ENCODE measurements around the gene SARS1.

Gene SARS1

DNA sequence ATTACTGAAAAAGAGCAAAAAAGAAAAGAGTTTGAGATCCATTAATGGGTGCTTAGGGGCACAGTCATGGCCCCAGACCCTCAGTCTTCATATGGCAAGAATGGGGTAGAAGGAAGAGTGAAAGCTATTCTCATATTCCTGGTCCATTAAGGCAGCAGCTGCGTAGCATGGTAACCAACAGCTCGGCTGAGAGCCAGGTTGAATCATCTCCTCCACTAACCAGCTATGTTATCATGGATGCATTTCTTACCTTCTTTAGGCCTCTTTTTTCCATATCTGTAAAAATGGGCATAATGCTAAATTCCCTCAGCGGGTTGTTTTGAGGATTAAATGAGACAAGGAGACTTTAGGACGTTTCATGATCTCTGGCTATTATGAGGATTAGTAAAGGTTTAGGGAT is 15.0 kb upstream of the SARS1 start:
- H2AFZ ChIP-seq (ENCODE audit: low read depth, low read length), result no peak overlapping the region
- H3K4me3 ChIP-seq (ENCODE audit: low read length), result no peak overlapping the region
- peaks cover 14% of the 10 kb centered on the region for H3K4me1 ChIP-seq (ENCODE audit: insufficient read depth, low read length)
- no peaks in the 10 kb centered on the region for H3K36me3 ChIP-seq (ENCODE audit: insufficient read depth, low read length)
- H3K27me3 ChIP-seq (ENCODE audit: insufficient read depth, low read length), result no peaks in the 10 kb centered on the region
- H3K9me3 ChIP-seq (ENCODE audit: low read length), result no peaks in the 10 kb centered on the region

DNA sequence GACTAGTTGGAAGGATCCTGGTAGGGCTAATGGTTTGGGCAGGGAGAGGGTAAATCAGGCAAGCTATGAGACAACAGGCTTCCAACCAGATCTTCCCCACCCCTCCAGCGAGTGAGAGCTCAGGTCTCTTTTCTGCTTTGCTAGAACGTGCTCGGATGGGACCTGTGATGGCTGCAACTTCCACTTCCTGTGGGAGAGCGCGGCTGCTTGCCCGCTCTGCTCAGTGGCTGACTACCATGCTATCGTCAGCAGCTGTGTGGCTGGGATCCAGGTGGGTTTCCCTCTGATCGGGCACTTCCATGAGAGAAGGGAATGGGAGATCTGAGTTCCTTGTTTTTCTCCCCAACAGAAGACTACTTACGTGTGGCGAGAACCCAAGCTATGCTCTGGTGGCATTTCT is 14.0 kb upstream of the SARS1 start:
- peaks cover 14% of the 10 kb centered on the region for H3K4me1 ChIP-seq (ENCODE audit: insufficient read depth, low read length)
- no peaks in the 10 kb centered on the region for H3K36me3 ChIP-seq (ENCODE audit: insufficient read depth, low read length)
- no peak overlapping the region for H3K4me3 ChIP-seq (ENCODE audit: low read length)
- no peak overlapping the region for H2AFZ ChIP-seq (ENCODE audit: low read depth, low read length)
- no peaks in the 10 kb centered on the region for H3K27me3 ChIP-seq (ENCODE audit: insufficient read depth, low read length)
- H3K9me3 ChIP-seq (ENCODE audit: low read length), result no peaks in the 10 kb centered on the region

DNA sequence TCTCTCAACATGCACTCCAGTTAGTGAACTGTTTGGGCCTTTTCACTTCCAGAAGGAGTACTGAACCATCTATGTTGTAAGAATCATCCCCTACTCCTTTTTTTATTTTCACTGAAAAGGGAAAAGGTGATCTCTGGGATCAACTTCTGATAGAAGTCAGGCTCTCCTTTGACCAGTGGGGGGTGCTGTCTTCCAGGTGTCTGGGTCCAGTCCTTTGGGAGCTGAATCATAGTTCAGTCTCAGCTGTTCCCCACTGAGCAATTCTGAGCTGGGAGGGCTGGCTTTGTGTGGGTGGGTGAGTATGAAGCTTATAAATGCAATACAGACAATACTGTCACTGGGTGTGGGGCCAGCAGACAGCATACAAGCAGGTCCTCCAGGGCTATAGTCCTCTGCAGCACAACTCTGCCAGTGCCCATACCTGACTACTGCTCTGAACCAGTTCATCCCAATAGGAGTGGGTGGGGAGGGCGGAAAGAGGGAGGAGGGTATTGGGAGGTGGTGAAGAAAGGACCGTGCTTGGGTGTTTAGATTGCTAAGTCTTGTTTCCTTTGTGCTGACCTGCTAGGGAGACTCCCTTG is 12.5 kb upstream of the SARS1 start:
- no peaks in the 10 kb centered on the region for H3K36me3 ChIP-seq (ENCODE audit: insufficient read depth, low read length)
- no peak overlapping the region for H2AFZ ChIP-seq (ENCODE audit: low read depth, low read length)
- peaks cover 14% of the 10 kb centered on the region for H3K4me1 ChIP-seq (ENCODE audit: insufficient read depth, low read length)
- H3K4me3 ChIP-seq (ENCODE audit: low read length), result no peak overlapping the region
- H3K9me3 ChIP-seq (ENCODE audit: low read length), result no peaks in the 10 kb centered on the region
- H3K27me3 ChIP-seq (ENCODE audit: insufficient read depth, low read length), result no peaks in the 10 kb centered on the region

DNA sequence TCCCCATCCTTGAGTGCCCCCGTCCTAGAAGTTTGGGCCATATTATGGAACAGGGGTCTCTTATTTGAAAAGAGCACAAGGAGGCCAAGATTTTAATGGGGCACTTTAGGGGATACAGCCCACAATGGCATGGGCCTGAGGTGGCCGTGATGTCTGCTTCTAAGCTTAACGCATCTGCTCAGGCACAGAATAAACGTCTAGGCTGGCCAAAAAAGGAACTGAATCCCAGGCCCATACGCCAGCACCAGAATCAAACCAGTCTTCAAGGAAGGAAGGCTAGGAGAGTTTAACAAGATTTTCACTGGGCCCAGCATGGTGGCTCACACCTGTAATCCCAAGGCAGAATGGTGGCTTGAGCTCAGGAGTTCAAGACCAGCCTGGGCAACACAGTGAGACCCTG is 9.2 kb upstream of the SARS1 start:
- Histone ChIP-seq H2AFZ (ENCODE audit: low read depth, low read length) (no peak overlapping the region), H3K27me3 (ENCODE audit: insufficient read depth, low read length) (no peaks in the 10 kb centered on the region), H3K4me1 (ENCODE audit: insufficient read depth, low read length) (peaks cover 7% of the 10 kb centered on the region), H3K36me3 (ENCODE audit: insufficient read depth, low read length) (no peaks in the 10 kb centered on the region), H3K4me3 (ENCODE audit: low read length) (no peak overlapping the region), H3K9me3 (ENCODE audit: low read length) (no peaks in the 10 kb centered on the region)

DNA sequence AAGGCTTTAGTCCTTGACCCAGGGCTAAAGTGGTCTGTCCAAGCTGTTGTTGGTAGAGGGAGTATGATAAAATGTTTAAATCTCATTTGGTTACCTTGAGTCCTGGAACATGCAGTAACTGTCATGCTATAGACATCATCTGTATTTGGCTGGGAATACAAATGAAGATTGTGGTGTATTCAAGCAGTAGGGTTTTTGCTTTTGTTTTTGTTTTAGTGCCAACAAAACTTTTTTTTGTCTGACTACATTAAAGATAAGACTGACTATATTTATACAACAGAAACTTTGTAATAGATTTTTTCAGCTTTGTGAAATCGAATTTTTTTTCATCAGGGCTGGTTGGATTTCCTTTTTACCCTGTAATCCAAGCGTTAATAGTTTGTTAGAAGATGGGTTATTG is 7.4 kb upstream of the SARS1 start:
- no peak overlapping the region for H3K4me3 ChIP-seq (ENCODE audit: low read length)
- no peak overlapping the region for H2AFZ ChIP-seq (ENCODE audit: low read depth, low read length)
- no peaks in the 10 kb centered on the region for H3K36me3 ChIP-seq (ENCODE audit: insufficient read depth, low read length)
- H3K27me3 ChIP-seq (ENCODE audit: insufficient read depth, low read length), result no peaks in the 10 kb centered on the region
- H3K4me1 ChIP-seq (ENCODE audit: insufficient read depth, low read length), result peaks cover 4% of the 10 kb centered on the region
- no peaks in the 10 kb centered on the region for H3K9me3 ChIP-seq (ENCODE audit: low read length)

DNA sequence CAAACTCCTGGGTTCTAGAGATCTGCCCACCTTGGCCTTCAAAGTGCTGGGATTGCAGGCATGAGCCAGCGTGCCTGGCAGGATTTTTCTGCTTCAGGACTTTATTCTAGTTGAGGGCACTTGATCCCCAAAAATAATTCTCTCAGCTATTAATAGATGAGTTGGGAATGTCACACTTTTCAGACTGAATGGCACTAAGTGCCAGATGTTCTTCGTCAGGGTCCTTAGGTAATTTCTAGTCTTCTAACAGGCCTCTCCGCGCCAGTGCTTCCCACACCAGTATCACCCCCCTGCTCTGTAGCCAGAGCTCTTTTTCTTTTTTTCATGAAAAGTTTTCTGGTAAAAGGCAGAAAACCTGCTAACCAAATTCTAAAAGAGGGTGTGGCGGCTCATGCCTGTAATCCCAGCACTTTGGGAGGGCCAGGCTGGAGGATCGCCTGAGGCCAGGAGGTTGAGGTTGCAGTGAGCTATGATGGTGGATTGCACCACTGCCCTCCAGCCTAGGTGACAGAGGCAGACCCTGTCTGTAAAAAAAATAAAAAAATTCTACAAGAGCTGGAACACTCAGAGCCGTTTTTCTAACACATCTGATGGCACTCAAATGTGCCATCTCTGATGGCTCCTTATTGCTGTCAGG is 6.1 kb upstream of the SARS1 start:
- Histone ChIP-seq H3K36me3 (ENCODE audit: insufficient read depth, low read length) (no peaks in the 10 kb centered on the region), H3K27me3 (ENCODE audit: insufficient read depth, low read length) (no peaks in the 10 kb centered on the region), H3K4me3 (ENCODE audit: low read length) (no peak overlapping the region), H3K9me3 (ENCODE audit: low read length) (no peaks in the 10 kb centered on the region), H3K4me1 (ENCODE audit: insufficient read depth, low read length) (peaks cover 2% of the 10 kb centered on the region), H2AFZ (ENCODE audit: low read depth, low read length) (no peak overlapping the region)

DNA sequence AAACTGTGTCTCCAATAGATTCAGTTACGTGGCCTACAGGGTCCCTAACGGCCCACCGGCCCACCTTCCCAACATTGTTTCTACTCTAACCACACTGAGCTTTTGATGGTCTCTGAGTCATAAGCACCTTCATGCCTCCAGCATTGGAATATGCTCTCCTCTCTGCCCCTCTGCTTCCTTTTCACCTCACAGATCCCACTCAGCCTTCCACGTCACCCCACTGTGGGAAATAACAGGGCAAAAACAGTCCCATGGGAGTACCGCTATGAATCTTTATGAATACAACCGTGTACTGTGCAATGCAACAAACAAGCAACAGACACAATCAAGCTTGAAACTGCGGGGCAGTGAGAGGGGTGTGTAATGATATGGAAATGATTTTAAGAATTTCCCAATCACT is 5.3 kb upstream of the SARS1 start:
- Histone ChIP-seq H3K4me1 (ENCODE audit: insufficient read depth, low read length) (peaks cover 6% of the 10 kb centered on the region), H3K4me3 (ENCODE audit: low read length) (no peak overlapping the region), H3K9me3 (ENCODE audit: low read length) (no peaks in the 10 kb centered on the region), H3K36me3 (ENCODE audit: insufficient read depth, low read length) (no peaks in the 10 kb centered on the region), H3K27me3 (ENCODE audit: insufficient read depth, low read length) (no peaks in the 10 kb centered on the region), H2AFZ (ENCODE audit: low read depth, low read length) (no peak overlapping the region)

DNA sequence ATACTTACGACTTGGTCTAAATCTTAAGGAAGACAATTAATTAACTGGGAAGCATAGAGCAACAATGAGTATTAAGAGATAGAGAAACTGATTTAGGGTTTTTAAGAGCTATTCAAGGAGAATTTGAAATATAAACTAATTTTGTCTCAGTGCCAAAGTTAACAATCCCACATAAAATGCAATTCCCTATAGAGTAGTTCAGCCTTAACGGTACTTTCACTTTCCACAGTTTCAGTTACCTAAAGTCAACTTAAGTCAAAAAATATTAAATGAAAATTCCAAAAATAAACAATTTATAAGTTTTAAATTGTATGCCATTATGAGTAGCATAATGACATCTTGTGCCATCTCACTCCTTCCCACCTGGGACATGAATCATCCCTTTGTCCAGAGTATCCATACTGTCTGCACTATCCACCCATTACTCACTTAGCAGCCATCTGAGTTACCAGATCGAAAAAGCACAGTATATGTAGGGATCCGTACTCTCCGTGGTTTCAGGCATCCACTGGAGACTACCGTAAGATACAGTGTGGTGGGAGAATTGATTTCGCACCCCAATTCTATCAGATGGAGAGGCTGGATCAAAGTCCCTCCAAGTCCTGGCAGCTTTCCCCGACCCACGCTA is 4.8 kb upstream of the SARS1 start:
- no peaks in the 10 kb centered on the region for H3K36me3 ChIP-seq (ENCODE audit: insufficient read depth, low read length)
- H3K27me3 ChIP-seq (ENCODE audit: insufficient read depth, low read length), result no peaks in the 10 kb centered on the region
- H3K9me3 ChIP-seq (ENCODE audit: low read length), result no peaks in the 10 kb centered on the region
- H3K4me3 ChIP-seq (ENCODE audit: low read length), result no peak overlapping the region
- H2AFZ ChIP-seq (ENCODE audit: low read depth, low read length), result no peak overlapping the region
- H3K4me1 ChIP-seq (ENCODE audit: insufficient read depth, low read length), result peaks cover 7% of the 10 kb centered on the region

DNA sequence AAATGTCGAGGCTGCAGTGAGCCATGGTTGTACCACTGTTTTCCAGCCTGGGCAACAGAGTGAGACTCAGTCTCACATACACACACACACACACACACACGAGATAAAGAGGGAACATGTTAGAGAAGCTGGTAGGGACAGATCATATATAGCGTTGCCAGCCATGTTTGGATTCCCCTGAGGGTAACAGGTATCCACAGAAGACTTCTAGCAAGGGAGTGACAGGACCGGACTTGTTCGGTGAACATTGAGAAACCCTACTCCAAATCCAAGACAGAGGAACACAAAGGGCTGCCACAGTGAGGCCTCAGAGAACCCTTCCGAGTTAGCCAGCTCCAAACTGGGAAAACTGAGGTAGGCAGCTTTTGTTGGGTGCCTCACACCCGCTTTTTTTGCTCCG is 3.7 kb upstream of the SARS1 start:
- H3K36me3 ChIP-seq (ENCODE audit: insufficient read depth, low read length), result no peaks in the 10 kb centered on the region
- no peak overlapping the region for H3K4me3 ChIP-seq (ENCODE audit: low read length)
- H3K9me3 ChIP-seq (ENCODE audit: low read length), result no peaks in the 10 kb centered on the region
- H2AFZ ChIP-seq (ENCODE audit: low read depth, low read length), result no peak overlapping the region
- peaks cover 8% of the 10 kb centered on the region for H3K4me1 ChIP-seq (ENCODE audit: insufficient read depth, low read length)
- no peaks in the 10 kb centered on the region for H3K27me3 ChIP-seq (ENCODE audit: insufficient read depth, low read length)

DNA sequence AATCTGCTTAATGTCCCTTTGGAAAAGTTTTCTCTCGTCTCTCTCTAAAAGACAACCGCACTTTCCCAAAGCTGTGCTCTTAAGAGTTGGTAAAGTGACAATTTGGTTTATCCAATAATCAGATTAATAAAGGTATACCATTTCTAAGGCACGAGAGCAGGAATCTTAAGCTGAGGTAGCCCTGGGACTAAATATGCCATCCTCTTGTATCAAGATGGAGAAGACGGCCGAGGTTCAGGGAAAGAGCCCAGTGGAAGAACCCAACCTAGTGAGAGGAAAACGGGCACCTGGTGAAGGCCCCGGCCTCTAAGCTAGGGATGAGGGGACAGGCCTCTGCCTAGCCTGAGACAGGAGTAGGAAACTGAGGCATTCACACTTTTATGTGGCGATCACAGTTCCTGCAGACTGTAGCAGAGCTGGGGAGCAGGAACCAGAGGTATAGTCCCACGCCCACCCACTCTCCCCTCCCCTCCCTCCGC is 334 bp upstream of the SARS1 start:
- no peaks in the 10 kb centered on the region for H3K27me3 ChIP-seq (ENCODE audit: insufficient read depth, low read length)

DNA sequence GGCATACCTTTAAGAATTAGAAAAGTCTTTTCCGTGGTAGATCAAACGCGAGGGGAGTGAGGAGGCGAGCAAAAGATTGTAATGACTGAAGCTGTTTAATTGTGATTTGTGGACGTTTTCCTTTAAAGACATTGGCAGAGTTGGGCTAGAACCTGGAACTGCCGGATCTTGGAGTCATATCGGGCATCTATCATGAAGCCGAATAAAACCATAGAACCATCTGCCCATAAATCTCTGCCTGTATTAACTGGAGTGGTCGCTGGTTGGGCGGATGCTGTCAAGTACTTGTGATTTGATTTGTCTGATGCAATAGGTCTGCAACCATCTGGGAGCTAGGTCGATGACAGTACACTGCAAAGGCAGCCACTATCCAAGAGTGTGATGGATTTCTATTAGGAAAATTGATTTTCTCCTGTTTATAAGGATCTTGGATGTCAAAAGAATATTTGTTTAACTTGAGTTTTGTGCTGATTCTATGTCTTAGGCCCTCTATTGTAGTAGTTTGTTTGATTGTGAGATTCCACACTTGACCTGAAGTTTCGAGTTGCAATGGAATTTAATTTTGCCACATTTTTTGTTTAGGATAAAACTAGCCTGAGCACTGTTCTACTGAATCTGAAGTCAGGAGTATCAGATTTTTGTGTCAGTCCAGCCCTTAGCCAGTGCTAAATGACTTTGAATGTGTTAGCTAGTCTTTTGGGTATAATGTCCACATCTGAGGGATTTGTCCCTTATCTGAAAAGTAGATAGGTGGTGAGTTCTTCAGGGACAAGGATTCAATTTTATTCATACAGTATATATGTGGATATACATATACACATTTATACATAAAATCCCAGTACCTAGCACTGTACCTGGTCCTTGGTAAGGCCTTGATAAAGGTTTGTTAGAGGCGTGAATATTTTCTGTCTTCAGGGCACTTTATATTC is 1.2 kb downstream of the SARS1 start:
- Histone ChIP-seq H3K4me1 (ENCODE audit: insufficient read depth, low read length) (peaks cover 20% of the 10 kb centered on the region), H3K4me3 (ENCODE audit: low read length) (peak overlapping the region; percentile 93), H3K27me3 (ENCODE audit: insufficient read depth, low read length) (no peaks in the 10 kb centered on the region), H3K36me3 (ENCODE audit: insufficient read depth, low read length) (peaks cover 14% of the 10 kb centered on the region), H2AFZ (ENCODE audit: low read depth, low read length) (no peak overlapping the region), H3K9me3 (ENCODE audit: low read length) (peaks cover 3% of the 10 kb centered on the region)

More for the DNA sequence above, 334 bp upstream of the SARS1 start:
- H2AFZ ChIP-seq (ENCODE audit: low read depth, low read length), result peak overlapping the region; percentile 52
- peak overlapping the region; percentile 93 for H3K4me3 ChIP-seq (ENCODE audit: low read length)
- peaks cover under 1% of the 10 kb centered on the region for H3K9me3 ChIP-seq (ENCODE audit: low read length)
- H3K4me1 ChIP-seq (ENCODE audit: insufficient read depth, low read length), result peaks cover 22% of the 10 kb centered on the region
- H3K36me3 ChIP-seq (ENCODE audit: insufficient read depth, low read length), result peaks cover 9% of the 10 kb centered on the region

DNA sequence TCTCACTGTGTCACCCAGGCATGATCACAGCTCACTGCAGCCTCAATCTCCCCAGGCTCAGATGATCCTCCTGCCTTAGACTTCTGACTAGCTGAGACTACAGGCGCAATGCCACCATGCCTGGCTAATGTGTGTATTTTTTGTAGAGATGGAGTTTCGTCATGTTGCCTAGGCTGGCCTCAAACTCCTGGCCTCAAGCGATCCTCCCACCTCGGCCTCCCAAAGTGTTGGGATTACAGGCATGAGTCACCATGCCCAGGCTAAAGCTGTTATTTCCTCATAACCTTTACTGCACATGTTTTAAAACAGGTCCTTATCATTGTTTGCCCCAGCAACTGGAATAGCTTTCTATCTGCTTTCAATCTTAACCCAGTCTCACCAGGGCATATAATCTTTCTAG is 2.9 kb downstream of the SARS1 start:
- Histone ChIP-seq H2AFZ (ENCODE audit: low read depth, low read length) (no peak overlapping the region), H3K4me1 (ENCODE audit: insufficient read depth, low read length) (peaks cover 20% of the 10 kb centered on the region), H3K4me3 (ENCODE audit: low read length) (no peak overlapping the region), H3K36me3 (ENCODE audit: insufficient read depth, low read length) (peaks cover 23% of the 10 kb centered on the region), H3K27me3 (ENCODE audit: insufficient read depth, low read length) (no peaks in the 10 kb centered on the region), H3K9me3 (ENCODE audit: low read length) (peaks cover 3% of the 10 kb centered on the region)

DNA sequence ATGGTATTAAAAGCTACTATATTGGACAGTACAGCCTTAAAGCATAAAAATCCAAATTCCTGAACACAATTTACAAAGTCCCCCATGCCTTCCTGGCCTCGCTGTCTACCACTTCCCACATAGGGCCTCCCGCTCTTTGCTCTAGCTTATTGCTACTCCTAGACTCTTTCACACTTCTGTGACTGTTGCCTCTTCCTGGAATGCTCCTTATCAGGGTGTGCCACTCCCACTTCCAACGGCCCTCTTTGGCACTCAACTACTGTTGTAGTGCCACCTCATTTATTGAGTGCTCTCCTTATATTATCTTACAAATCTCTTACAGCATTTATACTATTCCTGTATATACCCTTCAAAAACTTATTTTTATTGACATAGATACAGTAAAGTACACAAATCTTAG is 4.8 kb downstream of the SARS1 start:
- no peaks in the 10 kb centered on the region for H3K27me3 ChIP-seq (ENCODE audit: insufficient read depth, low read length)
- H3K4me1 ChIP-seq (ENCODE audit: insufficient read depth, low read length), result peaks cover 16% of the 10 kb centered on the region
- H3K4me3 ChIP-seq (ENCODE audit: low read length), result no peak overlapping the region
- peaks cover 23% of the 10 kb centered on the region for H3K36me3 ChIP-seq (ENCODE audit: insufficient read depth, low read length)
- no peak overlapping the region for H2AFZ ChIP-seq (ENCODE audit: low read depth, low read length)
- peaks cover 3% of the 10 kb centered on the region for H3K9me3 ChIP-seq (ENCODE audit: low read length)

All from neuron (in vitro differentiated cells).